HepG2 (cell line): Measurements from ENCODE around the gene NTN5. TPM values are rescaled to one million over a fixed set of nuclear protein-coding genes. Genes with fewer than 3 reads are reported as not detected.
A peak's percentile ranks its signal among the peaks of the same experiment; 100 is the strongest.

Source experiments
- ATAC-seq: fragments of 200-7000 bp; cut with Tn5 transposase; 3 replicates; pipeline ENCODE4 v1.9.1; 2020; ENCODE audit warnings: mild to moderate bottlenecking, moderate library complexity
- BruUV-seq: library from RNA; stranded (reverse); fragments of 400-500 nt; replicated peaks from 2 replicates; lab custom pipeline; 2021; lab: Mats Ljungman, UMichigan
- CTCF ChIA-PET: fragments of 300-600 bp; formaldehyde crosslinking; extraction: SDS; loops from one replicate; lab custom pipeline; 2021; ENCODE audit warnings: low total read pairs, inconsistent platforms, low intra/inter-chr PET ratio; lab: Yijun Ruan, JAX
- POLR2A ChIA-PET: fragments of 350-600 bp; sonication (Branson Sonifier 250); formaldehyde crosslinking; loops from one replicate; lab custom pipeline; 2020; ENCODE audit warnings: antibody characterized with exemption, inconsistent platforms; lab: Yijun Ruan, JAX
- DNase-seq: peaks from one replicate; pipeline ENCODE4 v3.0.0-alpha.2; 2015; ENCODE audit warnings: low spot score
- FAIRE-seq: peaks from 3 replicates; lab custom pipeline; 2011; peaks lifted over from hg19 to GRCh38; lab: Jason Lieb, UNC
- H2AFZ ChIP-seq: one replicate; pipeline ENCODE4 v1.6.1; 2011; ENCODE audit warnings: low read length, inconsistent platforms
- H3K27ac ChIP-seq: fragments of 300-600 bp; 3 replicates; pipeline ENCODE4 v1.8.0; 2011; ENCODE audit warnings: mixed run types, mild to moderate bottlenecking, mixed read lengths, low read length, inconsistent platforms; ENCODE audit not compliant: insufficient read depth; ENCODE audit errors: extremely low read length
- H3K27me3 ChIP-seq, 2 experiments: fragments of 200-600 bp in 1 of 2; 2 replicates in 1 of 2; 3 replicates in 1 of 2; pipeline versions ENCODE4 v1.6.0 to v1.8.0; 2011; ENCODE audit warnings: low read length in 2 of 2, mild to moderate bottlenecking in 2 of 2, moderate library complexity in 2 of 2, inconsistent platforms in 1 of 2; ENCODE audit not compliant: insufficient read depth in 2 of 2, control insufficient read depth in 1 of 2
- H3K36me3 ChIP-seq, 2 experiments: fragments of 200-600 bp in 1 of 2; replicated peaks in 1 of 2; 2 replicates in 1 of 2; 3 replicates in 1 of 2; pipeline versions ENCODE4 v1.5.1 to v1.8.0; 2011; ENCODE audit warnings: low read length in 2 of 2, inconsistent platforms in 1 of 2; ENCODE audit not compliant: insufficient read depth in 2 of 2, control insufficient read depth in 1 of 2
- H3K4me1 ChIP-seq: 2 replicates; pipeline ENCODE4 v1.5.1; 2012; ENCODE audit warnings: low read length, inconsistent platforms; ENCODE audit not compliant: insufficient read depth
- H3K4me2 ChIP-seq: 2 replicates; pipeline ENCODE4 v1.6.0; 2011; ENCODE audit warnings: low read depth, low read length, inconsistent platforms
- H3K4me3 ChIP-seq, 3 experiments: fragments of 200-600 bp in 1 of 3; sonication (generic), shearing (Covaris generic) in 1 of 3; replicated peaks in 1 of 3; 2 replicates each; pipeline ENCODE4 v1.5.1; 2011 to 2016; ENCODE audit warnings: low read length in 3 of 3, inconsistent platforms in 2 of 3, low read depth in 2 of 3, mild to moderate bottlenecking in 2 of 3, control low read depth in 1 of 3, mixed read lengths in 1 of 3; ENCODE audit not compliant: insufficient read depth in 1 of 3
- H3K79me2 ChIP-seq: one replicate; pipeline ENCODE4 v1.6.1; 2011; ENCODE audit warnings: low read length, inconsistent platforms; ENCODE audit not compliant: insufficient read depth
- H3K9ac ChIP-seq: 2 replicates; pipeline ENCODE4 v1.6.0; 2011; ENCODE audit warnings: mild to moderate bottlenecking, low read depth, low read length, inconsistent platforms; ENCODE audit not compliant: insufficient read depth
- H3K9me3 ChIP-seq: 2 replicates; pipeline ENCODE4 v1.5.1; 2012; ENCODE audit warnings: mild to moderate bottlenecking, low read length
- H4K20me1 ChIP-seq: 2 replicates; pipeline ENCODE4 v1.6.0; 2011; ENCODE audit warnings: inconsistent platforms, mild to moderate bottlenecking, low read length, moderate library complexity; ENCODE audit not compliant: insufficient read depth
- CBX2 ChIP-seq, 2 experiments: fragments of 200-600 bp in 1 of 2; sonication (generic); formaldehyde crosslinking in 1 of 2; IDR thresholded peaks; 2 replicates each; pipeline versions ENCODE4 v1.7.0 to v1.8.1; 2018 to 2022; ENCODE audit warnings: low read depth in 2 of 2, low read length in 1 of 2, mild to moderate bottlenecking in 1 of 2, missing genetic modification reagents in 1 of 2
- HNF4A ChIP-seq: sonication (generic); formaldehyde crosslinking; IDR thresholded peaks from 2 replicates; pipeline ENCODE4 v1.4.0; 2020; ENCODE audit warnings: missing genetic modification reagents
- IKZF5 ChIP-seq: IDR thresholded peaks from 2 replicates; pipeline ENCODE4 v1.6.1; 2018; ENCODE audit warnings: missing genetic modification reagents, mild to moderate bottlenecking, missing compliant biosample characterization
- KDM2A ChIP-seq: sonication (generic); formaldehyde crosslinking; IDR thresholded peaks from 2 replicates; pipeline ENCODE4 v1.4.0; 2020; ENCODE audit warnings: low read depth, missing genetic modification reagents, borderline replicate concordance
- KMT2A ChIP-seq: sonication (generic); formaldehyde crosslinking; IDR thresholded peaks from 2 replicates; pipeline ENCODE4 v1.4.0; 2020; ENCODE audit warnings: missing genetic modification reagents
- MTA1 ChIP-seq: sonication (generic); formaldehyde crosslinking; IDR thresholded peaks from 2 replicates; pipeline ENCODE4 v1.4.0; 2020; ENCODE audit warnings: missing genetic modification reagents, mild to moderate bottlenecking, borderline replicate concordance
- NCOA2 ChIP-seq: sonication (generic); formaldehyde crosslinking; IDR thresholded peaks from 2 replicates; pipeline ENCODE4 v1.8.0; 2022; ENCODE audit warnings: inconsistent platforms
- NR2C2 ChIP-seq: sonication (generic); formaldehyde crosslinking; IDR thresholded peaks from 2 replicates; pipeline ENCODE4 v1.4.0; 2020; ENCODE audit warnings: missing genetic modification reagents, mild to moderate bottlenecking, moderate library complexity, borderline replicate concordance
- NR2F6 ChIP-seq, 2 experiments: IDR thresholded peaks; 2 replicates each; pipeline ENCODE4 v1.6.1; 2016; ENCODE audit warnings: antibody characterized with exemption in 1 of 2, mild to moderate bottlenecking in 1 of 2
- PAX8 ChIP-seq: sonication (generic); formaldehyde crosslinking; IDR thresholded peaks from 2 replicates; pipeline ENCODE4 v1.8.0; 2022; ENCODE audit warnings: mild to moderate bottlenecking, missing genetic modification reagents, borderline replicate concordance
- PHF20 ChIP-seq: sonication (generic); formaldehyde crosslinking; IDR thresholded peaks from 2 replicates; pipeline ENCODE4 v1.5.0; 2020; ENCODE audit warnings: mild to moderate bottlenecking, missing genetic modification reagents
- POGZ ChIP-seq: sonication (generic); formaldehyde crosslinking; IDR thresholded peaks from 2 replicates; pipeline ENCODE4 v1.4.0; 2020; ENCODE audit warnings: mild to moderate bottlenecking, missing genetic modification reagents
- TAF1 ChIP-seq: sonication (generic); formaldehyde crosslinking; IDR thresholded peaks from 2 replicates; pipeline ENCODE4 v1.4.0; 2020; ENCODE audit warnings: missing genetic modification reagents
- ZFP91 ChIP-seq: sonication (generic); formaldehyde crosslinking; IDR thresholded peaks from 2 replicates; pipeline ENCODE4 v1.9.0; 2022; ENCODE audit warnings: missing genetic modification reagents, mild to moderate bottlenecking, borderline replicate concordance
- ZMYM2 ChIP-seq: sonication (generic); formaldehyde crosslinking; IDR thresholded peaks from 2 replicates; pipeline ENCODE4 v1.8.0; 2022; ENCODE audit warnings: mild to moderate bottlenecking, missing genetic modification reagents
- ZNF121 ChIP-seq: sonication (generic); formaldehyde crosslinking; IDR thresholded peaks from 2 replicates; pipeline ENCODE4 v1.5.0; 2020; ENCODE audit warnings: mild to moderate bottlenecking, missing genetic modification reagents
- ZNF496 ChIP-seq: sonication (generic); formaldehyde crosslinking; IDR thresholded peaks from 2 replicates; pipeline ENCODE4 v1.8.1; 2023; ENCODE audit warnings: mild to moderate bottlenecking, moderate library complexity, missing genetic modification reagents; ENCODE audit not compliant: insufficient replicate concordance
- ZNF777 ChIP-seq: sonication (generic); formaldehyde crosslinking; IDR thresholded peaks from 2 replicates; pipeline ENCODE4 v1.4.0; 2020; ENCODE audit warnings: missing genetic modification reagents
- ZNF782 ChIP-seq: sonication (generic); formaldehyde crosslinking; IDR thresholded peaks from 2 replicates; pipeline ENCODE4 v1.4.0; 2020; ENCODE audit warnings: missing genetic modification reagents, mild to moderate bottlenecking, borderline replicate concordance
- WGBS: methylation state at CpG from one replicate; pipeline ENCODE4 v1.1.6; 2017; ENCODE audit warnings: low lambda C conversion rate; 5-methylcytosine and 5-hydroxymethylcytosine counted together
- in situ Hi-C: cut with HindIII; loops from 2 replicates; pipeline ENCODE4 v1.10.0; 2017; ENCODE audit warnings: low pct_unique_long_range_greater_than_20kb; ENCODE audit not compliant: extremely low pct_ligation_motif_present
- intact Hi-C: fragments of 100-400 bp; cut with micrococcal nuclease; formaldehyde crosslinking; loops from one replicate; pipeline ENCODE4 v1.10.0; 2022; ENCODE audit not compliant: unreplicated experiment
- polyA plus RNA-seq, 8 experiments: library from polyadenylated mRNA; depleted of rRNA in 3 of 8; stranded (reverse) in 7 of 8; unstranded in 1 of 8; fragments of >200 nt; fragmentation: Illumina TruSeq in 4 of 8; extraction: Trizol in 4 of 8; gene quantifications; 2 replicates each; pipeline versions ENCODE4 v1.2.1 to v1.2.3, GENCODE V29; 2011 to 2016; ENCODE audit warnings: low read depth in 4 of 8, missing spikeins in 1 of 8, mixed read lengths in 1 of 8; ENCODE audit not compliant: insufficient read depth in 1 of 8
- total RNA-seq, 5 experiments: library from RNA; depleted of rRNA; stranded (reverse); fragments of >200 nt; fragmentation: Illumina TruSeq; extraction: Trizol; gene quantifications; 2 replicates each; pipeline ENCODE4 v1.2.3, GENCODE V29; 2016; ENCODE audit warnings: low read depth in 1 of 5

Gene NTN5
- total and polyA plus RNA-seq, 2 of the 13 experiments (the other 11 are each of a cell fraction or from before 2014, with no cell fraction given): 0.05 TPM; not detected in 1

GRCh38 chr19:48670699-48671445, 1.9 kb downstream of the NTN5 start:
- Histone ChIP-seq H3K79me2 (no peaks in the 10 kb centered on the region), H3K36me3 (no peaks in the 10 kb centered on the region), H3K27me3 (peaks cover 4 to 24% of the 10 kb centered on the region in 2 experiments; a peak in 4 of 5 replicates), H2AFZ (no peak overlapping the region), H3K4me2 (peak overlapping the region; percentile 57; the same call in 1 of the 2 replicates), H3K27ac (no peak overlapping the region), H3K4me1 (peaks cover 15% of the 10 kb centered on the region), H3K9ac (no peak overlapping the region), H3K4me3 (peak overlapping the region in 1 of 3 experiments; percentile 44; a peak in 1 of 6 replicates), H3K9me3 (no peaks in the 10 kb centered on the region), H4K20me1 (no peaks in the 10 kb centered on the region)
- in situ Hi-C loops (loop anchor here (10.0 kb wide), 2 partner anchors 114 to 164 kb away; partner anchors contain the start of gene HSD17B14), intact Hi-C loops (no loop called here)
- ATAC-seq (peak; percentile 37), FAIRE-seq (no peak), DNase-seq (no peak)
- CTCF ChIA-PET: no interaction called here
- POLR2A ChIA-PET: no interaction called here
- WGBS: 18% methylated on average over 13 of the region's 21 CpGs
- BruUV-seq: no TSS peak
- TF ChIP-seq POGZ (CRISPR knock-in tag) (0 out of 2 replicates have a peak, but pooled peaks have one; percentile 9), KMT2A (CRISPR knock-in tag) (no peak), PAX8 (CRISPR knock-in tag) (no peak), HNF4A (CRISPR knock-in tag) (peak; percentile 55), CBX2 (IDR thresholded peaks at IDR 0.05; ENCODE audit: low read depth, low read length) (no peak), CBX2 (CRISPR knock-in tag; IDR thresholded peaks at IDR 0.05; ENCODE audit: low read depth) (no peak), KDM2A (CRISPR knock-in tag) (no peak), ZNF121 (CRISPR knock-in tag) (no peak), NR2C2 (CRISPR knock-in tag) (peak; percentile 67), NCOA2 (CRISPR knock-in tag) (no peak), TAF1 (CRISPR knock-in tag) (no peak), IKZF5 (CRISPR knock-in tag) (no peak), ZNF496 (CRISPR knock-in tag) (no peak), PHF20 (CRISPR knock-in tag) (no peak), ZFP91 (CRISPR knock-in tag) (no peak), ZNF782 (CRISPR knock-in tag) (peak; percentile 66; the same call in 1 of the 2 replicates), ZNF777 (CRISPR knock-in tag) (no peak), MTA1 (peak; percentile 54; the same call in 1 of the 2 replicates), NR2F6 (IDR thresholded peaks at IDR 0.05) (peak; percentile 20; the same call in 1 of the 2 replicates), NR2F6 (CRISPR knock-in tag; IDR thresholded peaks at IDR 0.05) (peak; percentile 39; the same call in 1 of the 2 replicates), ZMYM2 (CRISPR knock-in tag) (no peak)
